Kidney (tissue), 14 donors: ENCODE data around the gene TINAGL1. TPM values are rescaled to one million over a fixed set of nuclear protein-coding genes. Genes with fewer than 3 reads are reported as not detected.

Source experiments
- DNase-seq, 5 donors: peaks; one replicate each; pipeline ENCODE4 v3.0.0-alpha.2; 2013 to 2020
- FAIRE-seq: peaks from 2 replicates; lab custom pipeline; 2012; peaks lifted over from hg19 to GRCh38; lab: Jason Lieb, UNC
- H3K27ac ChIP-seq, 2 donors: one replicate each; pipeline ENCODE4 v1.7.0; 2013; ENCODE audit warnings: low read depth in 2 of 2, low read length in 2 of 2, inconsistent platforms in 1 of 2
- H3K27me3 ChIP-seq: one replicate; pipeline ENCODE4 v1.7.1; 2013; ENCODE audit warnings: low read length, inconsistent platforms; ENCODE audit not compliant: control insufficient read depth, insufficient read depth
- H3K36me3 ChIP-seq, 3 donors: one replicate each; pipeline versions ENCODE4 v1.7.0 to v1.7.1; 2013; ENCODE audit warnings: low read length in 3 of 3, control low read depth in 1 of 3, inconsistent platforms in 1 of 3; ENCODE audit not compliant: insufficient read depth in 3 of 3, control insufficient read depth in 2 of 3
- H3K4me1 ChIP-seq, 3 donors: one replicate each; pipeline versions ENCODE4 v1.7.0 to v1.7.1; 2013; ENCODE audit warnings: low read length in 3 of 3, inconsistent platforms in 1 of 3, low read depth in 1 of 3; ENCODE audit not compliant: control insufficient read depth in 2 of 3, insufficient read depth in 2 of 3
- H3K4me3 ChIP-seq, 3 donors: one replicate each; pipeline versions ENCODE4 v1.7.0 to v1.8.1; 2013; ENCODE audit warnings: low read length in 3 of 3, control low read depth in 1 of 3, inconsistent platforms in 1 of 3
- H3K9ac ChIP-seq, 3 donors: one replicate each; pipeline versions ENCODE4 v1.7.0 to v1.7.1; 2013; ENCODE audit warnings: low read length in 3 of 3, control low read depth in 1 of 3, inconsistent platforms in 1 of 3
- H3K9me3 ChIP-seq, 3 donors: one replicate each; pipeline versions ENCODE4 v1.7.0 to v1.7.1; 2013; ENCODE audit warnings: low read length in 3 of 3, control low read depth in 1 of 3, inconsistent platforms in 1 of 3; ENCODE audit not compliant: control insufficient read depth in 2 of 3, insufficient read depth in 1 of 3
- intact Hi-C: fragments of 100-400 bp; cut with DNase I; formaldehyde crosslinking; loops from one replicate; pipeline ENCODE4 v1.11.1; 2022
- polyA plus RNA-seq: library from polyadenylated mRNA; stranded (reverse); fragments of 350-450 nt; fragmentation: Illumina TruSeq; extraction: RNeasy Lipid Tissue Mini Kit (QIAGEN cat#74804); gene quantifications from one replicate; pipeline ENCODE4 v1.2.3, GENCODE V29; 2014; ENCODE audit warnings: low read depth, low replicate concordance; ENCODE audit not compliant: insufficient read depth
- total RNA-seq: library from RNA; stranded (reverse); fragmentation: NEBNext Ultra II Directional; extraction: Animal tissue kit (Norgen Biotek cat#: 25700); gene quantifications from one replicate; pipeline ENCODE4 v1.2.1, GENCODE V29; 2021
- TF ChIP-seq, protein P1 (sequence below): IDR thresholded peaks from 3 replicates; pipeline ENCODE4 v1.5.1; 2012; ENCODE audit warnings: mild to moderate bottlenecking, moderate library complexity, borderline replicate concordance; ENCODE audit not compliant: insufficient read depth; ENCODE audit errors: extremely low read depth
- donor health status: control.
- donor health status: control.
- donor health status: control.
- donor health status: control.
- donor health status: control.
- donor health status: DM: yes; HTN: yes; CAD: no.
- donor health status: Normal renal cell carcinoma (clear cell type).

TINAGL1 gene
- total and polyA plus RNA-seq, 2 donors from 2014 or later = 171 to 246 TPM

- H3K27me3 ChIP-seq = peaks cover 3% of the 10 kb centered on the region
- DNase-seq (no peak), FAIRE-seq (no peak)
- H3K9ac ChIP-seq = no peak overlapping the region
- TF ChIP-seq, protein P1, sequence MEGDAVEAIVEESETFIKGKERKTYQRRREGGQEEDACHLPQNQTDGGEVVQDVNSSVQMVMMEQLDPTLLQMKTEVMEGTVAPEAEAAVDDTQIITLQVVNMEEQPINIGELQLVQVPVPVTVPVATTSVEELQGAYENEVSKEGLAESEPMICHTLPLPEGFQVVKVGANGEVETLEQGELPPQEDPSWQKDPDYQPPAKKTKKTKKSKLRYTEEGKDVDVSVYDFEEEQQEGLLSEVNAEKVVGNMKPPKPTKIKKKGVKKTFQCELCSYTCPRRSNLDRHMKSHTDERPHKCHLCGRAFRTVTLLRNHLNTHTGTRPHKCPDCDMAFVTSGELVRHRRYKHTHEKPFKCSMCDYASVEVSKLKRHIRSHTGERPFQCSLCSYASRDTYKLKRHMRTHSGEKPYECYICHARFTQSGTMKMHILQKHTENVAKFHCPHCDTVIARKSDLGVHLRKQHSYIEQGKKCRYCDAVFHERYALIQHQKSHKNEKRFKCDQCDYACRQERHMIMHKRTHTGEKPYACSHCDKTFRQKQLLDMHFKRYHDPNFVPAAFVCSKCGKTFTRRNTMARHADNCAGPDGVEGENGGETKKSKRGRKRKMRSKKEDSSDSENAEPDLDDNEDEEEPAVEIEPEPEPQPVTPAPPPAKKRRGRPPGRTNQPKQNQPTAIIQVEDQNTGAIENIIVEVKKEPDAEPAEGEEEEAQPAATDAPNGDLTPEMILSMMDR = no peak
- no peaks in the 10 kb centered on the region for H3K36me3 ChIP-seq
- no peak overlapping the region for H3K27ac ChIP-seq
- intact Hi-C loops = no loop called here
- peaks cover 0 to 4% (median 0%) of the 10 kb centered on the region in 3 donors for H3K4me1 ChIP-seq
- no peaks in the 10 kb centered on the region for H3K9me3 ChIP-seq
- H3K4me3 ChIP-seq = no peak overlapping the region
These were observed 39.6 kb downstream of the TINAGL1 start for GRCh38 chr1:31615939-31616338.

GRCh38 chr1:31617218-31617915 is 41.1 kb downstream of the TINAGL1 start, which contains the start of gene HCRTR1:
Gene HCRTR1, plus strand, starts transcription at chr1:31617689. Its CDS starts 1,504 bp downstream, at chr1:31619193.
- H3K4me3 ChIP-seq = peak within 1 kb of the TSS in 1 of 3 donors; percentile 47
- DNase-seq (peak in 2 of 5 donors; percentile 9 to 24), FAIRE-seq (no peak)
- no peaks in the 10 kb centered on the region for H3K9me3 ChIP-seq
- H3K9ac ChIP-seq = no peak within 1 kb of the TSS
- intact Hi-C loops = no loop called here
- H3K4me1 ChIP-seq = peaks cover 0 to 4% (median 0%) of the 10 kb centered on the region in 3 donors
- peaks cover 3% of the 10 kb centered on the region for H3K27me3 ChIP-seq
- no peaks in the 10 kb centered on the region for H3K36me3 ChIP-seq
- no peak within 1 kb of the TSS for H3K27ac ChIP-seq
- TF ChIP-seq, protein P1 = no peak

DNA sequence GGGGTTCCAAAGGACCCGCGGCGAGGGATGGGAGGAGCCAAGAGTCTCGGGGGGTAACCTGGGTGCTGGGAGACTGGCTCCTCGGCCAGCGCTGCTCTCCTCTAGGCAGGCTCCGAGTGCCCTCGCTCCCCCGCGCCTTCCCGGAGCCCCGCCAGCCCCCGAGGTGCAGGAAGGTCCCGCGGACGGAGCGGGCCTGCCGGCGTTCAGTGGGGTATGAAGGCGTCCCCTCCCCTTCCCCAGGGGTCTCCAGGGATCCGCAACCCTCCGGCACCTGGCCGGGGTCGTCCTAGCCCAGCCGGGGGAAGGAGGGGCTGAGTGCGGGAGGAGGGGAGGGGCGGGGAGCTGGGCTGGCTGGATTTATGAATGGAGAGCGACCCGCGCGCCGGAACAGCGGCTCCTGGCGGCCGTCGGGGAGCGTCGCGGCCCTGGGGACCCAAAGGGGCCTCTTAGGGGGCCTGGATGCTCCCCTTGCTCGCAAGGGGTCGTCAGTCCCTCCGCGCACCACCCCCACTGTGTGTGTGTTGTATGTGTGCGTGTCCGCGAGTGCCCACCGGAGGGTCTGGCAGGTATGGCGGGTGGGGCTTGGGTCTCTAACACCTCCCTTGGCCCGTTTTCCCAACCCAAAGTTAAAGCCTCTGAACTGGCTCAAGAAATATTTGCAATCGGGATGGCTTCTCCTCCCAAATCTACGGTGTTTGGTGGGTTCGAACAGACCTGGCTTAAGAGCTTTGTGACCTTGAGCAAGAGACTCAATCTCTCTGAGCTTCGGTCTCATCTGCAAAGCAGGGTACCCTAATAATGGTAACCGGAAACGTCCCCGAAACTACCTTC is 41.8 kb downstream of the TINAGL1 start:
- intact Hi-C loops = no loop called here
- Histone ChIP-seq H3K4me1 (peaks cover 0 to 4% (median 0%) of the 10 kb centered on the region in 3 donors), H3K27me3 (peaks cover 3% of the 10 kb centered on the region), H3K9ac (no peak overlapping the region), H3K4me3 (peak overlapping the region in 1 of 3 donors; percentile 47), H3K36me3 (no peaks in the 10 kb centered on the region), H3K27ac (no peak overlapping the region), H3K9me3 (no peaks in the 10 kb centered on the region)
- peak; percentile 81 to 86 (median 82) for DNase-seq
- FAIRE-seq = no peak
- TF ChIP-seq, protein P1 = peak; percentile 66
